Neural progenitor cell (in vitro differentiated cells): ENCODE results near the gene FAIM2. TPM values are rescaled to one million over a fixed set of nuclear protein-coding genes. Genes with fewer than 3 reads are reported as not detected.

ENCODE experiments used
- DNase-seq: peaks from one replicate; pipeline ENCODE4 v3.0.0-alpha.2; 2016; ENCODE audit warnings: low spot score
- H2AFZ ChIP-seq: fragments of 200-600 bp; sonication (generic); replicated peaks from 2 replicates; pipeline ENCODE4 v1.6.1; 2016; ENCODE audit warnings: antibody characterized with exemption
- H3F3A ChIP-seq: fragments of 200-600 bp; sonication (generic); 2 replicates; pipeline ENCODE4 v1.6.1; 2016; ENCODE audit warnings: antibody characterized with exemption, low read depth
- H3K27ac ChIP-seq: fragments of 200-600 bp; sonication (generic); 2 replicates; pipeline ENCODE4 v1.5.1; 2016; ENCODE audit warnings: mild to moderate bottlenecking
- H3K27me3 ChIP-seq: fragments of 200-600 bp; sonication (generic); 2 replicates; pipeline ENCODE4 v1.6.1; 2016; ENCODE audit warnings: mild to moderate bottlenecking, moderate library complexity
- H3K36me3 ChIP-seq: fragments of 200-600 bp; sonication (generic); 2 replicates; pipeline ENCODE4 v1.5.1; 2016
- H3K4me1 ChIP-seq: fragments of 200-600 bp; sonication (generic); 2 replicates; pipeline ENCODE4 v1.6.1; 2016; ENCODE audit warnings: mixed run types
- H3K4me2 ChIP-seq: fragments of 200-600 bp; sonication (generic); 2 replicates; pipeline ENCODE4 v1.6.1; 2016
- H3K4me3 ChIP-seq: fragments of 200-600 bp; sonication (generic); 2 replicates; pipeline ENCODE4 v1.5.1; 2016
- H3K79me2 ChIP-seq: fragments of 200-600 bp; sonication (generic); 2 replicates; pipeline ENCODE4 v1.6.1; 2016; ENCODE audit warnings: low read depth
- H3K9ac ChIP-seq: fragments of 200-600 bp; sonication (generic); 2 replicates; pipeline ENCODE4 v1.6.1; 2016
- H3K9me3 ChIP-seq: fragments of 200-600 bp; sonication (generic); 2 replicates; pipeline ENCODE4 v1.5.1; 2016; ENCODE audit warnings: low read depth
- H4K20me1 ChIP-seq: fragments of 200-600 bp; sonication (generic); 2 replicates; pipeline ENCODE4 v1.6.1; 2016; ENCODE audit warnings: low read depth
- H3K27ac Mint-ChIP-seq: 3 replicates; pipeline ENCODE4 v1.8.0; 2021; ENCODE audit warnings: mixed read lengths
- H3K27me3 Mint-ChIP-seq: 2 replicates; pipeline ENCODE4 v1.8.0; 2022; ENCODE audit warnings: low read depth, mild to moderate bottlenecking, inconsistent platforms, moderate library complexity, mixed read lengths; ENCODE audit not compliant: insufficient read depth
- H3K36me3 Mint-ChIP-seq: 3 replicates; pipeline ENCODE4 v1.8.0; 2021; ENCODE audit warnings: mixed read lengths
- H3K4me1 Mint-ChIP-seq: 3 replicates; pipeline ENCODE4 v1.8.0; 2021; ENCODE audit warnings: mixed read lengths
- H3K4me3 Mint-ChIP-seq: 3 replicates; pipeline ENCODE4 v1.8.0; 2021; ENCODE audit warnings: mild to moderate bottlenecking, moderate library complexity, mixed read lengths
- H3K9me3 Mint-ChIP-seq: 3 replicates; pipeline ENCODE4 v1.8.0; 2020; ENCODE audit warnings: mixed read lengths
- CTCF ChIP-seq: fragments of 200-600 bp; sonication (generic); IDR thresholded peaks from 2 replicates; pipeline ENCODE4 v1.5.1; 2017; ENCODE audit warnings: antibody characterized with exemption, mild to moderate bottlenecking
- EZH2 ChIP-seq: fragments of 200-600 bp; sonication (generic); IDR thresholded peaks from 2 replicates; pipeline ENCODE4 v1.6.1; 2017; ENCODE audit warnings: antibody characterized with exemption, mild to moderate bottlenecking, moderate library complexity
- EZH2phosphoT487 ChIP-seq: fragments of 200-600 bp; sonication (generic); IDR thresholded peaks from 2 replicates; pipeline ENCODE4 v1.6.1; 2017; ENCODE audit warnings: antibody characterized with exemption
- total RNA-seq: library from RNA; depleted of rRNA; stranded (reverse); fragments of >200 nt; gene quantifications from 2 replicates; pipeline ENCODE4 v1.2.3, GENCODE V29; 2015; ENCODE audit warnings: low replicate concordance

FAIM2 gene
- total RNA-seq, 1 donor from 2014 or later = 0.39 TPM

DNA sequence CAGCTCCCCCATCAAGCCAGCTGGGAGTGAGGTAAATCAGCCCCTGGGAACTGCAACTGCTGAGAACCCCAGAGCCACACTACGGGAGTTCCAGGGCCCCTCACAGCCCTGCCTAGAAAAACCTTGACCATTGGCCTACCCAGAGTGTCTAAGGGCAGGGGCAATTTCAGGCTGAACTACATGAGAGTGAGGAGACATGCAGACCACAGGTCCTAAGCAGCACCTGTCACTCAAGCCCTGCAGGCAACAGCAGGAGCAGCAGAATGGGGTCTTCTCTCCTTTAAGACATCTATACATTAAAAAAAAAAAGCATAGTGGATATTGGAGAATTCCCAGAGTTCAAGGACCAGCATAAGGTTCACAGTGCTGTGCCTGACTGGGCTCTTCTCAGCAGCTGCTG lies 80.3 kb downstream of the FAIM2 start:
- Mint-ChIP-seq H3K36me3 (peaks cover 13% of the 10 kb centered on the region), H3K4me3 (no peak overlapping the region), H3K4me1 (peaks cover 26% of the 10 kb centered on the region), H3K9me3 (no peaks in the 10 kb centered on the region), H3K27me3 (peaks cover 5% of the 10 kb centered on the region), H3K27ac (no peak overlapping the region)
- Histone ChIP-seq H3K79me2 (peaks cover 39% of the 10 kb centered on the region), H4K20me1 (peaks cover 85% of the 10 kb centered on the region), H3K36me3 (no peaks in the 10 kb centered on the region), H3K4me3 (no peak overlapping the region), H3K27ac (no peak overlapping the region), H3F3A (peaks cover 35% of the 10 kb centered on the region), H3K9ac (no peak overlapping the region), H3K4me1 (peaks cover 37% of the 10 kb centered on the region), H3K27me3 (no peaks in the 10 kb centered on the region), H3K9me3 (no peaks in the 10 kb centered on the region), H3K4me2 (no peak overlapping the region), H2AFZ (no peak overlapping the region)
- TF ChIP-seq EZH2phosphoT487 (no peak), EZH2 (no peak), CTCF (no peak)
- DNase-seq = no peak

- Histone ChIP-seq H3K4me1 (peaks cover 34% of the 10 kb centered on the region), H3K36me3 (no peaks in the 10 kb centered on the region), H3F3A (peaks cover 24% of the 10 kb centered on the region), H3K9ac (no peak overlapping the region), H3K4me2 (no peak overlapping the region), H4K20me1 (peaks cover 83% of the 10 kb centered on the region), H3K9me3 (no peaks in the 10 kb centered on the region), H3K4me3 (no peak overlapping the region), H3K79me2 (peaks cover 32% of the 10 kb centered on the region), H2AFZ (no peak overlapping the region), H3K27me3 (no peaks in the 10 kb centered on the region), H3K27ac (no peak overlapping the region)
- H3K9me3 Mint-ChIP-seq = no peaks in the 10 kb centered on the region
- peaks cover 21% of the 10 kb centered on the region for H3K4me1 Mint-ChIP-seq
- no peak overlapping the region for H3K27ac Mint-ChIP-seq
- TF ChIP-seq EZH2 (no peak), EZH2phosphoT487 (no peak), CTCF (no peak)
- DNase-seq = peak; percentile 54
- H3K36me3 Mint-ChIP-seq = peaks cover 21% of the 10 kb centered on the region
- peaks cover 4% of the 10 kb centered on the region for H3K27me3 Mint-ChIP-seq
- no peak overlapping the region for H3K4me3 Mint-ChIP-seq
These were observed 82.1 kb downstream of the FAIM2 start for GRCh38 chr12:49821373-49822287.

DNA sequence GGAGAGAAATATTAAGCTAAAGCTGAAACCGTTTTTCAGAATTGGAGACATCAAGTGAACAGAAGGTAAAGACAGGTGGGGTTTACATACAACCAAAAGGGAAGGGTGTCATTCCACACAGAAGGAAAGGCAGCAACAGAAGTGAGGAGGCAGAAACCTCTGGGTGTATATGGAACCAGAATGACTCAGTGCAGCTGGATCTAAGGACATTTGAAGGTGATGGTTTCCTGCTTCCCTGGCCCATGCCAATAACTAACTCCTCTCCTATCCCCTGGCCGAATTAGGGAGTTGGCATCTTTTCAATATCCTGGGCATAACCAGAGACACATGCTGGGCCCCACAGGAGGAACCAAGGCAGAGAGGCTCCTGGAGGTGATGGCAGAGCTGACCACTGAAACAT lies 83.9 kb downstream of the FAIM2 start:
- peaks cover 2% of the 10 kb centered on the region for H3K27me3 Mint-ChIP-seq
- H3K27ac ChIP-seq = no peak overlapping the region
- no peak overlapping the region for H3K4me3 Mint-ChIP-seq
- no peaks in the 10 kb centered on the region for H3K36me3 ChIP-seq
- H3K36me3 Mint-ChIP-seq = peaks cover 32% of the 10 kb centered on the region
- no peak overlapping the region for H2AFZ ChIP-seq
- H3K9me3 ChIP-seq = no peaks in the 10 kb centered on the region
- no peak overlapping the region for H3K4me3 ChIP-seq
- no peak overlapping the region for H3K4me2 ChIP-seq
- peaks cover 12% of the 10 kb centered on the region for H3F3A ChIP-seq
- no peak overlapping the region for H3K27ac Mint-ChIP-seq
- H4K20me1 ChIP-seq = peaks cover 69% of the 10 kb centered on the region
- H3K9ac ChIP-seq = no peak overlapping the region
- DNase-seq = no peak
- no peak for TF ChIP-seq CTCF
- TF ChIP-seq EZH2phosphoT487 = no peak
- TF ChIP-seq EZH2 = no peak
- H3K27me3 ChIP-seq = no peaks in the 10 kb centered on the region
- peaks cover 17% of the 10 kb centered on the region for H3K4me1 ChIP-seq
- H3K9me3 Mint-ChIP-seq = peaks cover 4% of the 10 kb centered on the region
- H3K79me2 ChIP-seq = peaks cover 26% of the 10 kb centered on the region
- peaks cover 10% of the 10 kb centered on the region for H3K4me1 Mint-ChIP-seq
